Colon (tissue), 2 donors: ENCODE data around the gene TRH.
"Not testable (repeated sequence)": the region's sequence is repeated elsewhere in the genome, so short reads cannot be mapped to it uniquely, and the experiment has no call there.

Experiments
- FAIRE-seq: peaks from 2 replicates; lab custom pipeline; 2012; peaks lifted over from hg19 to GRCh38; lab: Jason Lieb, UNC
- donor health status: control.
- donor health status: control.

The TRH gene

GRCh38 chr3:129965937-129966336 lies 8.6 kb upstream of the TRH start:
- FAIRE-seq: no peak

- no peak for FAIRE-seq
Measured at GRCh38 chr3:129966876-129967275, 7.6 kb upstream of the TRH start.

GRCh38 chr3:129967761-129968160 lies 6.8 kb upstream of the TRH start:
- FAIRE-seq: no peak

GRCh38 chr3:129971351-129972052 lies 3.0 kb upstream of the TRH start:
- no peak for FAIRE-seq

GRCh38 chr3:129972301-129972700 lies 2.2 kb upstream of the TRH start:
- FAIRE-seq: no peak

- FAIRE-seq: no peak
Measured at GRCh38 chr3:129973853-129974563, 512 bp upstream of the TRH start.

- FAIRE-seq: no peak
Measured at GRCh38 chr3:129974833-129975704, 549 bp downstream of the TRH start.

- no peak for FAIRE-seq
Measured at GRCh38 chr3:129975705-129976048, 1.2 kb downstream of the TRH start.

- FAIRE-seq: no peak
Measured at GRCh38 chr3:129976286-129976685, 1.8 kb downstream of the TRH start.

- no peak for FAIRE-seq
Measured at GRCh38 chr3:129978123-129978522, 3.6 kb downstream of the TRH start.

- FAIRE-seq: no peak
Measured at GRCh38 chr3:129979905-129980304, 5.4 kb downstream of the TRH start.

- FAIRE-seq: no peak
Measured at GRCh38 chr3:129983561-129983960, 9.0 kb downstream of the TRH start.

GRCh38 chr3:129984125-129984524 lies 9.6 kb downstream of the TRH start:
- FAIRE-seq: no peak

- no peak for FAIRE-seq
Measured at GRCh38 chr3:129985113-129985512, 10.6 kb downstream of the TRH start.

- no peak for FAIRE-seq
Measured at GRCh38 chr3:129988429-129988828, 13.9 kb downstream of the TRH start.

GRCh38 chr3:129989414-129989813 lies 14.9 kb downstream of the TRH start:
- no peak for FAIRE-seq

GRCh38 chr3:129992781-129993180 lies 18.3 kb downstream of the TRH start:
- no peak for FAIRE-seq

GRCh38 chr3:129994883-129995559 lies 20.5 kb downstream of the TRH start:
- no peak for FAIRE-seq

GRCh38 chr3:129996073-129996472 lies 21.6 kb downstream of the TRH start:
- FAIRE-seq: no peak

- FAIRE-seq: not testable (repeated sequence)
Measured at GRCh38 chr3:129999176-129999575, 24.7 kb downstream of the TRH start.

- FAIRE-seq: not testable (repeated sequence)
Measured at GRCh38 chr3:130002666-130003598, 28.4 kb downstream of the TRH start.
